GM19193 (cell line): ENCODE results near the gene STMND1.

ENCODE experiments used
- POLR2A ChIP-seq: IDR thresholded peaks from 4 replicates; pipeline ENCODE4 v1.6.1; 2011; ENCODE audit not compliant: insufficient read depth, insufficient read length; ENCODE audit errors: extremely low read depth

STMND1 gene

GRCh38 chr6:17101422-17102257 lies at the start of gene STMND1:
Gene STMND1, plus strand, starts transcription at chr6:17102050. Its CDS starts 208 bp downstream, at chr6:17102258.
- TF ChIP-seq POLR2A: no peak

GRCh38 chr6:17054647-17055046 lies 47.2 kb upstream of the STMND1 start:
- no peak for TF ChIP-seq POLR2A

- TF ChIP-seq POLR2A: no peak
These were observed 44.5 kb upstream of the STMND1 start for GRCh38 chr6:17057322-17057721.

GRCh38 chr6:17058550-17058949 lies 43.3 kb upstream of the STMND1 start:
- no peak for TF ChIP-seq POLR2A

DNA sequence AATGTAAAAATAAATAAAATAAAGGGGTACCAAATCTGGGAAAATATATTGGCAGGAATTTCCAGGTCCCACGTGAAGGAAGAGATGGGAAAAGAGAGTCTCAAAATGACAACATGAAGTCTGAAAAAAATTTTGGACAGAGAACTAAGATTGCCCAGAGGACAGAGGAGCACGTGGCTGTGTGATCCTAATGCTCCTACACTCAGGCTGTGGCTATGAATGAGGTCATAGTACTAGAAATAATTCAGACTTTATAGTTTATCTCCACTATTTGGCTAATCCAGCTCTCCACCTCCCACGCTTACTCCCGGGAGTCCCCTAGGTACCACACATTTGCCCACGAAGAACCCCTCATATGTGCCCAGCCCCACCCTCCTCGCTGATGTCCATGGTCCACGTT lies 42.8 kb upstream of the STMND1 start:
- TF ChIP-seq POLR2A: no peak

DNA sequence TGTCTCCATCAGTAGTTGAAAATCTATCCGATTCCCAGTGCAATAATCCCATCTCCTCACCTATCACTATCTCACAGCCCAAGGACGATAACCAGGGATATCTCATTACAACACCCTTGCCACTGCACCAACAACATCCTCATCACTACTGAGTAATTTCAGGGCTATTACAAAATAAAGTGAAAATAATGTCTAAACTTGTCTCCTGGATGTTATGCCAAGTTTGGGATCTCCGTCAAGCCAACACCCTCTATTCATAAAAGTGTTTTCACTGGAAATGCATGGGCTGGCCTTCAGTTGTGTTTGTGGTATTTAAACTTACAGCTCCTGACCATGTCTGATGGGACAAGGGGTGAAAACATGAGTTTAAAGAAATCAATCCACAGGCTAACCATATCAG lies 42.0 kb upstream of the STMND1 start:
- no peak for TF ChIP-seq POLR2A

- TF ChIP-seq POLR2A: no peak
These were observed 40.8 kb upstream of the STMND1 start for GRCh38 chr6:17061097-17061496.

GRCh38 chr6:17062871-17063440 lies 38.9 kb upstream of the STMND1 start:
- TF ChIP-seq POLR2A: no peak

DNA sequence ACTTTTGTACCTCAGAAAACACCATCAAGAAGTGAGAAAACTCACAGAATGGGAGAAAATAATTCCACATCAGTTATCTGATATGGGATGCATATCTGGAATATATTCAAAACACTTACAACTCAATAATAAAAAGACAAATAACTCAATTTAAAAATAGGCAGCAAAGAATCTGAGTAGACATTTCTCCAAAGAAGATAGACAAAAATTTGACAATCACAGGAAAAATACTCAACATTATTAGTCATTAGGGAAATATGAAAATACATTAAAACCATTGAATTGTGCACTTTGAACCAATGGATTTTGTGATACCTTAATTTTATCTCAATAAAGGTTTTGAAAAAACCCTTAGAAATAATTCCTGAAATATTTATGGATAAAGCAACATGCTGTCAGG lies 36.9 kb upstream of the STMND1 start:
- no peak for TF ChIP-seq POLR2A

DNA sequence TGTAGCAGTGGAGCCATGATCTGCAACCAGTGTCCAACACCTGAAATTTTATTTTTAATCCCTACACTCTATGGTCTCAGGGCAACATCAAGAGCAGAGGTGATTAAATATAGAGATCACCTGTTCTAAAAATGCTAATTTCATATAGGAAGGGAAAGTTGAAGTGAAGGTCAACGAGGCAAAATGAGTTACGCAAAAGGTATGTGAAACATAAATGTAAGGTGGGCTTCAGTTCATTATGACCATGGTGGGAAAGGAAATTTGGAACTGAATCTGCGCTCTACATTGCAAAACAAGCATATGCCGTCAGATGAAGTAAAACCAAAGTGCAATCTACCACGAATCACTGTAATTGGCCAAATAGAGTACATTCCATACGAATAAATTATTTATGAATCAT lies 35.2 kb upstream of the STMND1 start:
- no peak for TF ChIP-seq POLR2A

- TF ChIP-seq POLR2A: no peak
These were observed 20.6 kb upstream of the STMND1 start for GRCh38 chr6:17081273-17081672.

DNA sequence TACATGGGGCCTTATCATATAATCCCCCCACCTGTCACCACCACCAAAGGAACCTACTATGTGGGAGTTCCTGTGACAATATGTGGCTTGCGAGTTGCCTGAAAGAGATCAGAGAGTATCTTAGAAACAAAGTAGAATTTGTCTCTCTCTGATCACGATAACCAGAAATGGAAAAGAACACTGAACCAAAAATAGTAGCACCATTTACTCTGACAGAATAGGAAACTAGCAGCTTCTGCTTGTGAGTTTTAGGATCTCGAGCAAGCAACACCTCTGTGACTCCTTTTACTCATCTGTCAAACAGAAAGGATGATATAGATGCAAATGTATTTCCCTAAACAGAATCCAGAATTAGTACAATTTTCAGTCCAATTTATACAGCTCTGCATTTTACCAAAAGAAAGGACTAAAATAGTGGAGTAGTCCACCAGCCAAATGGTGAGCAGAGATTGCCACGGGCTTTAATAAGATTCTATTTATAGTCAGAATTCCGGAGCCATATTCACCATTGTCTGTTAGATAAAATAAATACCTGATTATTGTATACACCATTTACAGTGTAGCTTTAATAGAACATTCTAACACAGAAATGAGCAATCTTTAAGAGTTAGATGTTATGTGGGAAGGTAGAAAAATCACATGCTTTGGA lies 19.9 kb upstream of the STMND1 start:
- no peak for TF ChIP-seq POLR2A

- TF ChIP-seq POLR2A: no peak
These were observed 18.5 kb upstream of the STMND1 start for GRCh38 chr6:17083397-17083796.

GRCh38 chr6:17086469-17086868 lies 15.4 kb upstream of the STMND1 start:
- TF ChIP-seq POLR2A: no peak

GRCh38 chr6:17088091-17088611 lies 13.7 kb upstream of the STMND1 start:
- no peak for TF ChIP-seq POLR2A

GRCh38 chr6:17091122-17091521 lies 10.7 kb upstream of the STMND1 start:
- TF ChIP-seq POLR2A: no peak
